Glomerular visceral epithelial cell (primary cell): ENCODE measurements around the gene KRT40.

Experiments used
- DNase-seq: peaks from one replicate; pipeline ENCODE4 v3.0.0-alpha.2; 2016; ENCODE audit errors: extremely low spot score

KRT40 gene

GRCh38 chr17:40952154-40952553 lies 32.0 kb downstream of the KRT40 start:
- no peak for DNase-seq

GRCh38 chr17:40951011-40951622 lies 33.0 kb downstream of the KRT40 start:
- DNase-seq = peak; percentile 27

DNA sequence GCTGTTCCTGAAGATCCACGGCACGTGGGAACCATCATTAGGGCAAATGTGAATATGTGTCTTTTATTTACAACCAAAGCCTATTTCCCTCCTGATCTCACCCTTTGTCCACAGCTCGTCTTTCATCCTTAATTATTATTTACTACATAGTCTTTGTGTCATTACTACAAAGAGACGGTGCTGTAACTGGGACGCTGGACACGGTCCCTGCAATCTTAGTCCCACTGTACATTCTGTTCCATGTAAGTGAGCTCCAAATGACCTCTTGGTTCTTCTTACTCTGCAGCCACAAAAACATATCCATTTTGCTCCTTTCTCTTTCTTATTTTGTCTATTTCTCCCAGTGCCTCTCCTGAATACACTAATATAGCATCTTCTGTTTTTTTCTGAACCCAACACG lies 34.0 kb downstream of the KRT40 start:
- no peak for DNase-seq

DNA sequence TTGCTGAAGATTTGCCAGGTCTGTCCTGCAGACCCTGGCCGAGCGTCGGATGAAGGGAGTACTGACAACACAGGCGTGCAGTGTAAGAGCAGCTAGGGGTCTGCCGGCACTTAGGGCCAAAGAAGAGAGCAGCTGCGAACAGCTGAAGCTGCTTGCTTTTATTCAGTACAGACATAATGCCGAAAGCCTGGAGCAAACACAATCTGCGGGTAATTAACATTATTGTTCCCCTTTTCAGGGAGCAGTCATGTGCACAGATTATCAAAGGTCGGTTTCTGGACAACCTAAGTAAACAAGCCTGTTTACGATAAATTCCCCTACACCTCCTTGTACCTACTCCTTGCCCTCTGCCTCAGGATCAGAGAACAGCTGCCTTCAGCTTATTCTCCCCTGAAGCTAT lies 34.7 kb downstream of the KRT40 start:
- no peak for DNase-seq

DNA sequence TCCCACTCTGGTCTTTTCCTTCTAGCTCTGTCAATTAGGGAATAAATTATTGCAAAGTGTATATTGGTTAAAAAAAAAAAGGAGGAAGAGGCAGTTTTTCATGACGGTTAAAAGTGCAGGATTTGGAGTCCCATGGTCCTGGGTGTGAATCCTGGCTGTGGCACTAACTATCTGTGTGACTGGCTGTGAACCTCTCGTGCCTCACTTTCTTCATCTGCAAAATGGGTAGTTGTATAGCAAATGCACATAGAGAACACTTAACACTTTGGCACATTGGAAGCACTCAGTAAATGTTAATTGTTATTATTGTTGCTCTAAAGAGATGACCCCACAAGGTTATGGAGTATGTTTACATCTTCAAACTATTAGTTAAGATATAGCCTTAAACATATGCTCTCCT lies 36.2 kb downstream of the KRT40 start:
- no peak for DNase-seq

- DNase-seq = no peak
These were observed 38.7 kb downstream of the KRT40 start for GRCh38 chr17:40945414-40945813.

DNA sequence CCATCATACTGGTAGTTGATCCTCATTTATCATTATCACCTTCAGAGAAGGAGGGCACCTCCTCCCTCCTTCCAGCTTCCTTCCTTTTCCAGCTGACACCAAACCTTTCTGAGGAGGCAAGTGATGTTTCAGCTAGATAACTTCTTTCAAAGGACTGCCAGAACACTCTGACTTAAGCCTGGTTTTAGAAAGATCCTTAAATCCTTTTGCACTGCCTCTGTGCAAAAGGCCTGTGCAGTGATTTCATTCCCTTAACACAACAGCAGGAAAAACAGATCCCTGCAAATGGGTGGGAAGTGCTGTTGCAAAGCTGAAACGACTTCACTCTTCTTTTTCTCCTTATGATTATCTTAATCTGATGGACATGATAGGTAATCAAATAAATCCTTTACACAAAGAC lies 39.6 kb downstream of the KRT40 start:
- no peak for DNase-seq

GRCh38 chr17:40942553-40942952 lies 41.6 kb downstream of the KRT40 start:
- DNase-seq = no peak

DNA sequence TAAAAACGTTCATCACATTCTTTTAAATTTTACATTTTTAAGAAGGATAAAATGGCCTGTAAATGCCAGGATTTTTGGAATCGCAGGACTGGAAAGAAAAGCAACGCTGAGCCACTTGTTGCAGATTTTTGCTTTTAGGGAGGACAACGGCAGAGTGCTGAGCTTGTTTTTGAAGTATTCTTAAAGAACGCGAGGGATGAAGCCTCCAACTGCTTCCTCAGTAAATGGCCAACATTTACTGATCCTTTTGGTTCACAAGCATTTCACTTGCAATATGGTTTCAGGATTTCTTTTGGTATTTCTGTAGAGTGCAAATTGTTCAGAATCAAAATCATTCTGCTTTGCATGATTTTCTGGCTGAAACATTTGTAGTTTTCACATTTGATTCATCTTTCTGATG lies 43.9 kb downstream of the KRT40 start:
- DNase-seq = no peak

DNA sequence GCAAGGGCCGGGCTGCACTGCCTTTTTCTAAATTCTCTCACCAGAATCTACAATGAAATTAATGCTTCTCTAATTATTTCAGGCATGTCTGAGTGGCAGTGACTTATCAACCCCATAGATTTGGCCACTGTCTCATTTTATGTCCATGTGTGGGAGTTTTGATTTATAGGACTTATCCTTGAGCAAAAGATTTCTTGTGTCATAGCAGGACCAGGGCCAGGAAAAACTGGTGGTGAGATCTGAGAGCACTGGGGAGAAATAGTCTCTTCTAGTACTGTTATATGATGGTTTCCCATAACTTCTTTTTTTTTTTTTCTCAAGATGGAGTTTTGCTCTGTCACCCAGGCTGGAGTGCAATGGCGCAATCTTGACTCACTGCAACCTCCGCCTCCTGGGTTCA lies 45.1 kb downstream of the KRT40 start:
- DNase-seq = no peak

GRCh38 chr17:40937384-40937819 lies 46.7 kb downstream of the KRT40 start, which contains the start of gene KRT23:
TSS of gene KRT23 (minus strand) at chr17:40937646. CDS start at chr17:40936603, 1,043 bp downstream.
- no peak for DNase-seq

DNA sequence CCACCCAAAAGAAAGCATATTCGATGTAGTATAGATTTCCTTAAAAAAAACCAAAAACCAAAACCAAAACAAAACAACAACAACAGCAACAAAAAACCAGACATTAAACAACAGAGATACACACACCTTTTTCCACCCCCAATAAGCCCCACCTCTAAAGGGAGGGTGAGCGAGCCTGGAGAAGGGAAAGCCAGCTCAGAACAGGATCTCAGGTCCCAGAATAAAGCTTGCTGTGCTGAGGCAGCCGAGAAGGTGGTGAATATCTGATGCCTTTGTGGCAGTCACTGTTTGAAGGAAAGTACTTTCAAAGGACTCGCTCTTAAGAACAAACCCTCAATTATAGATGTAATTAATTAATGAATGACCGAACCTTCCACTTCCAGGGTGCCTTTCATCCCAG lies 47.1 kb downstream of the KRT40 start:
- DNase-seq = no peak

- no peak for DNase-seq
These were observed 47.6 kb downstream of the KRT40 start for GRCh38 chr17:40936437-40936971.

- DNase-seq = no peak
These were observed 48.5 kb downstream of the KRT40 start for GRCh38 chr17:40935624-40936023.

GRCh38 chr17:40932608-40933007 lies 51.5 kb downstream of the KRT40 start:
- peak; percentile 81 for DNase-seq

GRCh38 chr17:40931311-40931710 lies 52.8 kb downstream of the KRT40 start:
- no peak for DNase-seq
